Tibial artery (tissue), 4 donors: ENCODE results near the gene ERLEC1.

Experiments used
- DNase-seq, 2 donors: peaks; one replicate each; pipeline ENCODE4 v3.0.0-alpha.2; 2019
- H3K27ac ChIP-seq, 2 donors: fragments of 200-600 bp; sonication (generic) in 1 of 2; 1 replicate in 1 of 2; 2 replicates in 1 of 2; pipeline ENCODE4 v1.5.1; 2018 to 2019; ENCODE audit warnings: mild to moderate bottlenecking in 1 of 2
- H3K27me3 ChIP-seq, 2 donors: fragments of 200-600 bp; sonication (generic) in 1 of 2; one replicate each; pipeline versions ENCODE4 v1.5.1 to v1.6.0; 2016 to 2019
- H3K36me3 ChIP-seq, 3 donors: fragments of 200-600 bp; sonication (generic) in 2 of 3; one replicate each; pipeline ENCODE4 v1.5.1; 2016 to 2019; ENCODE audit warnings: mild to moderate bottlenecking in 2 of 3
- H3K4me1 ChIP-seq, 4 donors: fragments of 200-600 bp; sonication (generic) in 2 of 4; 1 replicate in 3 of 4; 2 replicates in 1 of 4; pipeline ENCODE4 v1.5.1; 2016 to 2019
- H3K4me3 ChIP-seq, 2 donors: fragments of 200-600 bp; sonication (generic) in 1 of 2; 1 replicate in 1 of 2; 2 replicates in 1 of 2; pipeline ENCODE4 v1.5.1; 2018 to 2019; ENCODE audit warnings: mild to moderate bottlenecking in 2 of 2
- H3K9me3 ChIP-seq, 3 donors: fragments of 200-600 bp; sonication (generic) in 1 of 3; one replicate each; pipeline ENCODE4 v1.5.1; 2016 to 2019
- CTCF ChIP-seq, 2 experiments: fragments of 200-600 bp in 1 of 2; fragments of 450-650 bp in 1 of 2; IDR thresholded peaks; one replicate each; pipeline ENCODE4 v1.5.1; 2017 to 2019; ENCODE audit warnings: antibody characterized with exemption in 2 of 2, mild to moderate bottlenecking in 1 of 2, moderate library complexity in 1 of 2
- intact Hi-C: fragments of 100-400 bp; cut with DNase I; formaldehyde crosslinking; loops from one replicate; pipeline ENCODE4 v1.15.0; 2023; ENCODE audit warnings: low total_unique reads

Gene ERLEC1

GRCh38 chr2:53770264-53770663 is 16.6 kb upstream of the ERLEC1 start:
- Histone ChIP-seq H3K9me3 (no peaks in the 10 kb centered on the region), H3K27ac (no peak overlapping the region), H3K36me3 (no peaks in the 10 kb centered on the region), H3K4me1 (peaks cover 0 to 15% (median 5%) of the 10 kb centered on the region in 4 donors), H3K27me3 (no peaks in the 10 kb centered on the region), H3K4me3 (no peak overlapping the region)
- intact Hi-C loops, result no loop called here
- TF ChIP-seq CTCF (IDR thresholded peaks at IDR 0.05), result no peak
- no peak for DNase-seq

- intact Hi-C loops, result no loop called here
- Histone ChIP-seq H3K4me3 (no peak overlapping the region), H3K27ac (no peak overlapping the region), H3K36me3 (peaks cover 0 to under 1% (median 0%) of the 10 kb centered on the region in 3 donors), H3K9me3 (no peaks in the 10 kb centered on the region), H3K4me1 (no peaks in the 10 kb centered on the region), H3K27me3 (no peaks in the 10 kb centered on the region)
- no peak for TF ChIP-seq CTCF (IDR thresholded peaks at IDR 0.05)
- DNase-seq, result no peak
Observed at GRCh38 chr2:53777134-53777533, 9.7 kb upstream of the ERLEC1 start.

- TF ChIP-seq CTCF (IDR thresholded peaks at IDR 0.05), result no peak
- no peak for DNase-seq
- H3K36me3 ChIP-seq, result peaks cover 0 to 7% (median 0%) of the 10 kb centered on the region in 3 donors
Observed at GRCh38 chr2:53778536-53779162, 8.2 kb upstream of the ERLEC1 start.

GRCh38 chr2:53780056-53780455 is 6.8 kb upstream of the ERLEC1 start:
- intact Hi-C loops, result no loop called here
- no peaks in the 10 kb centered on the region for H3K27me3 ChIP-seq
- no peak overlapping the region for H3K27ac ChIP-seq
- H3K4me1 ChIP-seq, result peaks cover 0 to 10% (median 8%) of the 10 kb centered on the region in 4 donors
- H3K9me3 ChIP-seq, result no peaks in the 10 kb centered on the region
- TF ChIP-seq CTCF (IDR thresholded peaks at IDR 0.05), result no peak
- no peak overlapping the region for H3K4me3 ChIP-seq
- DNase-seq, result no peak
- H3K36me3 ChIP-seq, result peaks cover 0 to 7% (median 0%) of the 10 kb centered on the region in 3 donors

More at GRCh38 chr2:53778536-53779162, 8.2 kb upstream of the ERLEC1 start:
- intact Hi-C loops, result no loop called here
- Histone ChIP-seq H3K27me3 (no peaks in the 10 kb centered on the region), H3K4me1 (no peaks in the 10 kb centered on the region), H3K9me3 (no peaks in the 10 kb centered on the region), H3K4me3 (no peak overlapping the region), H3K27ac (no peak overlapping the region)

GRCh38 chr2:53782676-53783075 is 4.2 kb upstream of the ERLEC1 start:
- Histone ChIP-seq H3K27ac (no peak overlapping the region), H3K4me3 (no peak overlapping the region), H3K4me1 (peaks cover 0 to 23% (median 19%) of the 10 kb centered on the region in 4 donors), H3K27me3 (no peaks in the 10 kb centered on the region), H3K9me3 (no peaks in the 10 kb centered on the region), H3K36me3 (peaks cover 0 to 7% (median 0%) of the 10 kb centered on the region in 3 donors)
- TF ChIP-seq CTCF (IDR thresholded peaks at IDR 0.05), result no peak
- no peak for DNase-seq
- intact Hi-C loops, result no loop called here
